H1 (cell line): Measurements from ENCODE around the gene CHST9. TPM values are rescaled to one million over a fixed set of nuclear protein-coding genes. Genes with fewer than 3 reads are reported as not detected.

ENCODE experiments used
- CTCF ChIA-PET: fragments of 300-600 bp; sonication (Branson Sonifier 250); formaldehyde crosslinking; loops from one replicate; lab custom pipeline; 2021; ENCODE audit not compliant: partially characterized antibody; lab: Charles Lee
- POLR2A ChIA-PET: fragments of 300-600 bp; sonication (Branson Sonifier 250); formaldehyde crosslinking; loops from one replicate; lab custom pipeline; 2021; ENCODE audit warnings: inconsistent platforms; ENCODE audit not compliant: partially characterized antibody; lab: Charles Lee
- DNase-seq, 2 experiments: peaks; one replicate each; pipeline versions ENCODE4 v3.0.0 to v3.0.0-alpha.2; 2010 to 2022; ENCODE audit warnings: low spot score in 2 of 2, low read depth in 1 of 2, mixed read lengths in 1 of 2
- FAIRE-seq: peaks from 2 replicates; lab custom pipeline; 2011; peaks lifted over from hg19 to GRCh38; lab: Jason Lieb, UNC
- H2AFZ ChIP-seq: 2 replicates; pipeline ENCODE4 v1.8.1; 2012; ENCODE audit warnings: low read length, inconsistent platforms
- H2AK5ac ChIP-seq: 2 replicates; pipeline ENCODE4 v1.6.1; 2013; ENCODE audit warnings: low read depth, low read length
- H2BK120ac ChIP-seq: replicated peaks from 2 replicates; pipeline ENCODE3; 2013; ENCODE audit warnings: low read depth, low read length, inconsistent platforms
- H2BK12ac ChIP-seq: 2 replicates; pipeline ENCODE4 v1.6.1; 2013; ENCODE audit warnings: low read depth, low read length
- H2BK15ac ChIP-seq: 2 replicates; pipeline ENCODE4 v1.6.1; 2013; ENCODE audit warnings: low read length
- H2BK20ac ChIP-seq: 2 replicates; pipeline ENCODE4 v1.6.1; 2013; ENCODE audit warnings: low read length
- H2BK5ac ChIP-seq: 2 replicates; pipeline ENCODE4 v1.6.1; 2013; ENCODE audit warnings: low read depth, low read length
- H3K14ac ChIP-seq: 2 replicates; pipeline ENCODE4 v1.6.1; 2013; ENCODE audit warnings: inconsistent platforms; ENCODE audit not compliant: insufficient read length
- H3K18ac ChIP-seq: 2 replicates; pipeline ENCODE4 v1.6.1; 2013; ENCODE audit warnings: low read length; ENCODE audit errors: extremely low read depth
- H3K23ac ChIP-seq: 2 replicates; pipeline ENCODE4 v1.6.1; 2013; ENCODE audit warnings: inconsistent platforms; ENCODE audit not compliant: insufficient read length
- H3K23me2 ChIP-seq: 2 replicates; pipeline ENCODE4 v1.6.1; 2013; ENCODE audit warnings: low read depth, low read length
- H3K27ac ChIP-seq: 2 replicates; pipeline ENCODE4 v1.6.1; 2011; ENCODE audit warnings: low read depth, low read length, inconsistent platforms
- H3K27me3 ChIP-seq, 4 experiments: replicated peaks in 1 of 4; 1 replicate in 1 of 4; 2 replicates in 3 of 4; pipeline versions ENCODE4 v1.6.1 to v1.8.1; 2011 to 2013; ENCODE audit warnings: low read length in 3 of 4, mild to moderate bottlenecking in 3 of 4, inconsistent platforms in 2 of 4, mixed read lengths in 2 of 4, moderate library complexity in 1 of 4; ENCODE audit not compliant: control insufficient read depth in 3 of 4, insufficient read depth in 3 of 4; ENCODE audit errors: extremely low read depth in 1 of 4
- H3K36me3 ChIP-seq, 4 experiments: 2 replicates each; pipeline versions ENCODE4 v1.6.1 to v1.8.1; 2011 to 2013; ENCODE audit warnings: mild to moderate bottlenecking in 4 of 4, low read length in 3 of 4, moderate library complexity in 2 of 4, control low read depth in 1 of 4, inconsistent platforms in 1 of 4; ENCODE audit not compliant: insufficient read depth in 4 of 4, control insufficient read depth in 2 of 4
- H3K4ac ChIP-seq: replicated peaks from 2 replicates; pipeline ENCODE3; 2013; ENCODE audit warnings: low read length, low read depth, mixed read lengths, inconsistent platforms; ENCODE audit not compliant: insufficient read length
- H3K4me1 ChIP-seq, 4 experiments: replicated peaks in 1 of 4; 1 replicate in 1 of 4; 2 replicates in 3 of 4; pipeline versions ENCODE4 v1.6.1 to v1.8.1; 2011 to 2013; ENCODE audit warnings: low read length in 3 of 4, inconsistent platforms in 2 of 4, mixed read lengths in 1 of 4; ENCODE audit not compliant: insufficient read depth in 4 of 4, control insufficient read depth in 3 of 4
- H3K4me2 ChIP-seq, 2 experiments: 2 replicates each; pipeline versions ENCODE4 v1.6.1 to v1.8.1; 2011 to 2013; ENCODE audit warnings: low read depth in 2 of 2, low read length in 2 of 2, control low read depth in 1 of 2, inconsistent platforms in 1 of 2, mild to moderate bottlenecking in 1 of 2; ENCODE audit not compliant: insufficient read depth in 1 of 2
- H3K4me3 ChIP-seq, 4 experiments: fragments of 200-600, 300-600 bp in 1 of 4; sonication (generic), shearing (Covaris generic), sonication (Bioruptor Twin) in 1 of 4; 2 replicates each; pipeline versions ENCODE4 v1.5.1 to v1.8.1; 2011 to 2016; ENCODE audit warnings: low read length in 4 of 4, low read depth in 3 of 4, control low read depth in 2 of 4, inconsistent platforms in 2 of 4, mild to moderate bottlenecking in 2 of 4, mixed read lengths in 1 of 4, moderate library complexity in 1 of 4; ENCODE audit not compliant: insufficient read depth in 2 of 4; ENCODE audit errors: extremely low read depth in 1 of 4
- H3K56ac ChIP-seq: replicated peaks from 2 replicates; pipeline ENCODE3; 2013; ENCODE audit warnings: low read depth, mild to moderate bottlenecking, mixed read lengths, low read length, inconsistent platforms; ENCODE audit not compliant: insufficient read length
- H3K79me1 ChIP-seq: 2 replicates; pipeline ENCODE4 v1.6.1; 2013; ENCODE audit warnings: low read depth, low read length, control low read depth
- H3K79me2 ChIP-seq, 2 experiments: 2 replicates each; pipeline versions ENCODE4 v1.6.1 to v1.8.1; 2012 to 2013; ENCODE audit warnings: low read length in 2 of 2, mild to moderate bottlenecking in 2 of 2, inconsistent platforms in 1 of 2; ENCODE audit not compliant: insufficient read depth in 2 of 2, control insufficient read depth in 1 of 2
- H3K9ac ChIP-seq, 4 experiments: replicated peaks in 1 of 4; 1 replicate in 1 of 4; 2 replicates in 3 of 4; pipeline versions ENCODE4 v1.6.1 to v1.8.1; 2011 to 2013; ENCODE audit warnings: low read depth in 3 of 4, low read length in 3 of 4, control low read depth in 2 of 4, mild to moderate bottlenecking in 2 of 4, moderate library complexity in 2 of 4, inconsistent platforms in 1 of 4; ENCODE audit errors: extremely low read depth in 1 of 4
- H3K9me3 ChIP-seq, 2 experiments: 2 replicates each; pipeline versions ENCODE4 v1.6.1 to v1.8.1; 2012 to 2013; ENCODE audit warnings: mild to moderate bottlenecking in 2 of 2, moderate library complexity in 2 of 2, control low read depth in 1 of 2, inconsistent platforms in 1 of 2, low read depth in 1 of 2, low read length in 1 of 2, mixed read lengths in 1 of 2; ENCODE audit not compliant: insufficient read depth in 2 of 2
- H4K20me1 ChIP-seq, 2 experiments: replicated peaks in 1 of 2; 2 replicates each; pipeline versions ENCODE3 to v1.8.1; 2011 to 2013; ENCODE audit warnings: inconsistent platforms in 2 of 2, low read length in 2 of 2, mild to moderate bottlenecking in 1 of 2; ENCODE audit not compliant: insufficient read depth in 2 of 2, control insufficient read depth in 1 of 2
- H4K5ac ChIP-seq: 2 replicates; pipeline ENCODE4 v1.6.1; 2013; ENCODE audit warnings: low read length, low read depth, mixed read lengths, inconsistent platforms; ENCODE audit not compliant: insufficient read length
- H4K8ac ChIP-seq: 2 replicates; pipeline ENCODE4 v1.8.0; 2013; ENCODE audit warnings: mild to moderate bottlenecking, moderate library complexity, low read length, inconsistent platforms; ENCODE audit not compliant: insufficient read depth; ENCODE audit errors: extremely low read depth
- H4K91ac ChIP-seq: replicated peaks from 2 replicates; pipeline ENCODE3; 2013; ENCODE audit warnings: low read length, mixed read lengths, inconsistent platforms; ENCODE audit not compliant: insufficient read length
- ATF2 ChIP-seq: IDR thresholded peaks from 2 replicates; pipeline ENCODE4 v1.6.1; 2012; ENCODE audit warnings: low read length, inconsistent platforms
- CTBP2 ChIP-seq: IDR thresholded peaks from 2 replicates; pipeline ENCODE4 v1.7.0; 2011; ENCODE audit warnings: borderline replicate concordance, mild to moderate bottlenecking, moderate library complexity, mixed read lengths, low read length; ENCODE audit not compliant: insufficient read depth, insufficient read length
- FOSL1 ChIP-seq: IDR thresholded peaks from 2 replicates; pipeline ENCODE4 v1.6.1; 2011; ENCODE audit warnings: mild to moderate bottlenecking, low read depth, low read length, moderate library complexity; ENCODE audit not compliant: insufficient read depth
- GTF2F1 ChIP-seq: IDR thresholded peaks from 2 replicates; pipeline ENCODE4 v1.6.1; 2012; ENCODE audit warnings: low read depth, low read length, improper control_type of control experiment, borderline replicate concordance
- KDM1A ChIP-seq: fragments of 200-600, 300-600 bp; sonication (generic); IDR thresholded peaks from 2 replicates; pipeline ENCODE4 v1.7.1; 2016; ENCODE audit warnings: mild to moderate bottlenecking, low read length, borderline replicate concordance
- MAFK ChIP-seq: IDR thresholded peaks from 2 replicates; pipeline ENCODE4 v1.6.1; 2012; ENCODE audit warnings: low read depth, mild to moderate bottlenecking, improper control_type of control experiment, low read length
- NRF1 ChIP-seq: IDR thresholded peaks from 2 replicates; pipeline ENCODE4 v1.6.1; 2011; ENCODE audit warnings: mild to moderate bottlenecking, low read depth, low read length, improper control_type of control experiment
- POLR2AphosphoS5 ChIP-seq: IDR thresholded peaks from 2 replicates; pipeline ENCODE4 v1.6.1; 2011; ENCODE audit warnings: low read depth, low read length
- ZNF274 ChIP-seq: IDR thresholded peaks from 2 replicates; pipeline ENCODE4 v1.7.0; 2012; ENCODE audit warnings: low read length, borderline replicate concordance; ENCODE audit errors: extremely low read depth
- WGBS, 2 experiments: shearing (Covaris generic) in 1 of 2; methylation state at CpG; one replicate each; pipeline versions ENCODE4 v1.1.6 to v1.1.7; 2013 to 2015; ENCODE audit warnings: low lambda C conversion rate in 2 of 2, mixed read lengths in 2 of 2, inconsistent platforms in 1 of 2, low coverage in 1 of 2, missing lambda C conversion rate in 1 of 2; ENCODE audit not compliant: insufficient replicate concordance in 2 of 2, insufficient coverage in 1 of 2, insufficient read length in 1 of 2; ENCODE audit errors: extremely low coverage in 1 of 2, missing lambda C conversion rate in 1 of 2; 5-methylcytosine and 5-hydroxymethylcytosine counted together
- polyA plus RNA-seq, 7 experiments: library from polyadenylated mRNA; depleted of rRNA in 3 of 7; stranded (reverse) in 5 of 7; unstranded in 2 of 7; fragments of >200 nt in 5 of 7; fragments of 200-250 nt in 2 of 7; gene quantifications; 1 replicate in 5 of 7; 2 replicates in 1 of 7; 4 replicates in 1 of 7; pipeline versions ENCODE4 v1.2.1 to v1.2.3, GENCODE V29; 2011 to 2013; ENCODE audit warnings: missing spikeins in 2 of 7, mixed read lengths in 2 of 7
- total RNA-seq: library from RNA; stranded (reverse); fragmentation: NEBNext Ultra II Directional; extraction: Animal tissue kit (Norgen Biotek cat#: 25700); gene quantifications from 2 replicates; pipeline ENCODE4 v1.2.1, GENCODE V29; 2021

CHST9 gene
- total and polyA plus RNA-seq, 2 of the 8 experiments (the other 6 are each of a cell fraction or from before 2014, with no cell fraction given), result 3.2 to 24.3 TPM

- H3K56ac ChIP-seq, result no peak overlapping the region
- FAIRE-seq (no peak), DNase-seq (no peak)
- no peaks in the 10 kb centered on the region for H3K79me1 ChIP-seq
- H2AFZ ChIP-seq, result no peak overlapping the region
- H2BK5ac ChIP-seq, result no peak overlapping the region
- no peak overlapping the region for H2BK20ac ChIP-seq
- H4K8ac ChIP-seq, result no peak overlapping the region
- H3K9ac ChIP-seq, result no peak overlapping the region
- no peak overlapping the region for H3K4me2 ChIP-seq
- peaks cover 0 to 5% (median 3%) of the 10 kb centered on the region in 4 experiments; a peak in 3 of 7 replicates for H3K27me3 ChIP-seq
- H3K9me3 ChIP-seq, result no peaks in the 10 kb centered on the region
- peaks cover 5% of the 10 kb centered on the region; the same call in 1 of the 2 replicates for H3K23me2 ChIP-seq
- H3K14ac ChIP-seq, result no peak overlapping the region
- H3K79me2 ChIP-seq, result no peaks in the 10 kb centered on the region
- WGBS, 2 experiments, result 48% methylated on average over 7 of the region's 7 CpGs; no CpG with 5 or more reads in 1 of the 2 experiments
- no peak overlapping the region for H3K18ac ChIP-seq
- H3K4me3 ChIP-seq, result no peak overlapping the region
- H3K4me1 ChIP-seq, result peaks cover 0 to 17% (median 7%) of the 10 kb centered on the region in 4 experiments; a peak in 5 of 7 replicates
- ChIA-PET CTCF (interaction anchor here (0.6 to 2.2 kb wide), 2 partner anchors 61 to 434 kb away, joined by 4 to 6 read pairs; no protein-coding TSS in a partner anchor), POLR2A (interaction anchor here (1.0 kb wide), 1 partner anchor 8 kb away, joined by 3 read pairs; no protein-coding TSS in a partner anchor)
- no peak overlapping the region for H3K27ac ChIP-seq
- H4K5ac ChIP-seq, result no peak overlapping the region
- no peak overlapping the region for H4K91ac ChIP-seq
- H2BK120ac ChIP-seq, result no peak overlapping the region
- H4K20me1 ChIP-seq, result no peaks in the 10 kb centered on the region
- H3K23ac ChIP-seq, result no peak overlapping the region
- no peak overlapping the region for H2AK5ac ChIP-seq
- H3K4ac ChIP-seq, result no peak overlapping the region
- no peaks in the 10 kb centered on the region for H3K36me3 ChIP-seq
- H2BK15ac ChIP-seq, result no peak overlapping the region
- H2BK12ac ChIP-seq, result no peak overlapping the region
- no peak for TF ChIP-seq NRF1
- no peak for TF ChIP-seq MAFK
- TF ChIP-seq KDM1A, result no peak
- TF ChIP-seq FOSL1, result no peak
- no peak for TF ChIP-seq POLR2AphosphoS5
- TF ChIP-seq ZNF274, result no peak
- no peak for TF ChIP-seq ATF2
- no peak for TF ChIP-seq GTF2F1
- no peak for TF ChIP-seq CTBP2
Measured at GRCh38 chr18:26864658-26865057, 320.4 kb downstream of the CHST9 start.
